GM12875 (cell line): ENCODE results near the gene ZNF747.

Experiments used
- H3K4me3 ChIP-seq: one replicate; pipeline ENCODE4 v1.5.1; 2011; ENCODE audit warnings: low read depth, low read length, control low read depth
- TF ChIP-seq, protein P1 (sequence below): IDR thresholded peaks from 2 replicates; pipeline ENCODE4 v1.5.1; 2011; ENCODE audit warnings: low read depth, mild to moderate bottlenecking, control low read depth, inconsistent platforms, low read length, moderate library complexity, borderline replicate concordance; ENCODE audit not compliant: insufficient read depth

ZNF747 gene

DNA sequence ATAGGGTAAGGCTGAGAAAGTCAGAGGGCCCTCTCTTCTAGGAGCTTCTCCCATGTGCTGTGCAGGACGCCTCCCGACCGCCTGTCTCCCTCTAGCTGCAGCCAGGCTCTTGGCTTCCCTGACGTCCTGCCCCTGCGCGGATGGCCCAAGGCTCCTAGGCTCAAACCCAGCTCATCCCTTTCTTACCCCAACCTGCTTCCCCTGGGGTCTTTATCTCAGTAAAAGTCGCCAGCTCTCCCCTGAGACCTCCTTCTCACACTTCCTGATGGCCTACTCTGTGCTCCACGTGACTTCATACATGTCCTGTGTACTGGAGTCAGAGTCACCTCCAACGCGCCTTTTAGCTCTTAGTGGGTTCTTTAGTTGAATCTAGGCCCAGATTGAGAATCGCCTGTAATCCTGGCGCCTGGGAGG, 1.1 kb upstream of the ZNF747 start:
- TF ChIP-seq, protein P1, sequence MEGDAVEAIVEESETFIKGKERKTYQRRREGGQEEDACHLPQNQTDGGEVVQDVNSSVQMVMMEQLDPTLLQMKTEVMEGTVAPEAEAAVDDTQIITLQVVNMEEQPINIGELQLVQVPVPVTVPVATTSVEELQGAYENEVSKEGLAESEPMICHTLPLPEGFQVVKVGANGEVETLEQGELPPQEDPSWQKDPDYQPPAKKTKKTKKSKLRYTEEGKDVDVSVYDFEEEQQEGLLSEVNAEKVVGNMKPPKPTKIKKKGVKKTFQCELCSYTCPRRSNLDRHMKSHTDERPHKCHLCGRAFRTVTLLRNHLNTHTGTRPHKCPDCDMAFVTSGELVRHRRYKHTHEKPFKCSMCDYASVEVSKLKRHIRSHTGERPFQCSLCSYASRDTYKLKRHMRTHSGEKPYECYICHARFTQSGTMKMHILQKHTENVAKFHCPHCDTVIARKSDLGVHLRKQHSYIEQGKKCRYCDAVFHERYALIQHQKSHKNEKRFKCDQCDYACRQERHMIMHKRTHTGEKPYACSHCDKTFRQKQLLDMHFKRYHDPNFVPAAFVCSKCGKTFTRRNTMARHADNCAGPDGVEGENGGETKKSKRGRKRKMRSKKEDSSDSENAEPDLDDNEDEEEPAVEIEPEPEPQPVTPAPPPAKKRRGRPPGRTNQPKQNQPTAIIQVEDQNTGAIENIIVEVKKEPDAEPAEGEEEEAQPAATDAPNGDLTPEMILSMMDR: peak; percentile 61
- H3K4me3 ChIP-seq: peak overlapping the region; percentile 77

DNA sequence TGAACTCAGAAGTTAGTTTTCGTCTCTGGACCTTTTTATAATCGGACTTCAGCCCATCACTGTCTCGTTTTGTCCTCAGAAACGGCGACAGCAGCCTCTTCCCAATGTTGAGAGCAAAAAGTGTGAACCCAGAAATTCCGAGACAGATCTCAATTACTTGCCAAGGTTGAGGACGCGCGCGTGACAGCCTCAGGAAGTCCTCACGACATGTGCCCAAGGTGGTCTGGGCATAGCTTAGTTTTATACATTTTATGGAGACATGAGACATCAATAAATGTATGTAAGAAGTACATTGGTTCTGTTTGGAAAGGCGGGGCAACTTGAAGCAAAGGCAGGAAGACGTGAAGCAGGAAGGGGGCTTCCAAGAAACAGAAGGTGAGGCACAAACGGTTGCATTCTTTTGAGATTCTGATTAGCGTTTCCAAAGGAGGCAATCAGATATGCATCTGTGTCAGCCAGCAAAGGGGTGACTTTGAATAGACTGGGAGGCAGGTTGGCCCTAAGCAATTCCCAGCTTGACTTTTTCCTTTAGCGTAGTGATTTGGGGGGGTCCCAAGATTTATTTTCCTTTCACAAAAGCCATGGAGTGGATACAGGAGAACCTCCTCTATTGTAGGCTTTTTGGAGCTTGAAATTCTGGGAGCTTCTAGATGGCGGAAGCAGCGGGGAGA, 583 bp upstream of the ZNF747 start:
- TF ChIP-seq, protein P1: no peak
- H3K4me3 ChIP-seq: peak overlapping the region; percentile 77

DNA sequence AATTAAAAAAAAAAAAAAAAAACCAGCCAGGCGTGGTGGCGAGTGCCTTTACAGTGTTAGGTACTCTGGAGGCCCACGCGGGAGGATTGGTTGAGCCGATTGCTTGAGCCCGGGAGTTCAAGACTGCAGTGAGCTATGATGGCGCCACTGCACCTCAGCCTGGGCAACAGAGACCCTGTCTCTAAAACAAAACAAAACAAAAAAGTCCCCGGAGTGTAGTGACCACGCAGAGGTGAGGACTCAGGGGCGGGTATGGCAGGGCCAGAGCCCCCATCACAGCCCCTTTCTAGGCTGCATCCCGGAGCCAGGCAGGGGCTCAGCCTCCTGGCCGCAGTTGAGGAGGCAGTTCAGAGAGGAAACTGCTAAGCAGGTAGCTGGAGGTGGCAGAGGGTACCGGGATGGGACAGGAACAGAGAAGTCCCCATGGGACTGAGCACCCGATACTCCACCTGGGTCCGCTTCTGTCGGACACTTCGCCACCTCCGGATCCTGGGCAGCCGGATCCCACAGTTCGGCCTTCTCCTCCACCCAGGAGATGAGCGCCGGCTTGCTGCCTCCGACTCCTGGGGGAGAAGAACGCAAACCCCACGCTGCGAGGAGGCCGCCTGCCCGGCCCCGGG, 800 bp downstream of the ZNF747 start:
- peak overlapping the region; percentile 77 for H3K4me3 ChIP-seq
- TF ChIP-seq, protein P1: no peak

DNA sequence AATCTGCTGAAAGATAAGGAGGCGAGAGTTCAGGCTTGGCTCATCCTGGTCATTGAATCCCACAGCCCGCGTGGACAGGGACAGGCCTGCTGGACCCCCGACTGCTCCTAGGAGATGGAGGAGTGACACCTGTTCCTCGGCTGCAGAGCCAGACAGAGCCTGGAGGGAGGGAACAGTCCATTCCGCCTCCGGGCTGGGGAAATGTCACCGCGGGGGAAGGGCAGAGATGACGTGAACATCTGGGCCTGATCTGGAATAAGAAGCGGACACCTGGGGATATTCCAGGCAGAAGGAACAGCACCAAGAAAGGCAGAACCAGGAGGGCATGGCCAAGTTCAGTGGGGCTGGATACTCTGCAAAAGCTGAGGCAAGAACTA, 1.5 kb downstream of the ZNF747 start:
- TF ChIP-seq, protein P1: no peak
- no peak overlapping the region for H3K4me3 ChIP-seq

DNA sequence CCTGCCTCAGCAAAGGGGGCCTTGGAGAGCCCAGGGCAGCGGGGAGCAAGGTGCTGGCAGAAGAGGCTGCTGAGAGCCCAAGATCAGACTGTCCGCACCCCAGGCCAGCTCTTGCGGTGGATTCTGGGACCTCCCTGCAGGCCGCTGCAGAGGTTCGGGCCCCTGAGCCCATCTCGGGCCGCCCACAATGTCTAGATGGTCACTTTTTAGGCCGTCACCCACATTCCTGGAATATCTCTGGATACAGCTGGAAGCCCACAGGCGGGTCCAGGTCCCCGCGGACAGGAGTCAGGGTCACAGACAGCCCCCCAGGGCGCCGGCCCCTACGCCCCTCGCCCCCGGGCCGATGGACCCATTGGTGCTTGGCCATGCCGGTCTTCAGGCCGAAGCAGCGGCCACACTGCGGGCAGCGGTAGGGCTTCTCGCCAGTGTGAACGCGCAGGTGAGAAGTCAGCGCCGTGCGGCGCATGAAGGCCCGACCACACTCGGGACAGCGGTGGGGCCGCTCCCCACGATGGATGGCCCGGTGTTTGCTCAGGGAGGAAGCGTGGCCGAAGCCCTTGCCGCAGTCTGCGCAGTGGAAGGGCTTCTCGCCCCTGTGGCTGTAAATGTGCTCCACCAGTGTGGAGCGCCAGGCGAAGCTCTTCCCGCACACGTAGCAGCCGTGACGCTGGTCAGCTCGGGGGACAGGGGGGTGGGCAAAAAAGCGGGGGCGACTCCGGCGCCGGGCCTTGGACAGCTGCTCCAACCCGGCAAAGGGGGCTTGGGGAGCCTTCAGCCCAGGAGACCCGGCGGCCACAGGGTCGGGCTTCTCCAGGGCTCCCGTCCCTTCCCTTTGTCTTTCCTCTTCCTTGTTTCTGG, 2.1 kb downstream of the ZNF747 start:
- no peak overlapping the region for H3K4me3 ChIP-seq
- TF ChIP-seq, protein P1: no peak

DNA sequence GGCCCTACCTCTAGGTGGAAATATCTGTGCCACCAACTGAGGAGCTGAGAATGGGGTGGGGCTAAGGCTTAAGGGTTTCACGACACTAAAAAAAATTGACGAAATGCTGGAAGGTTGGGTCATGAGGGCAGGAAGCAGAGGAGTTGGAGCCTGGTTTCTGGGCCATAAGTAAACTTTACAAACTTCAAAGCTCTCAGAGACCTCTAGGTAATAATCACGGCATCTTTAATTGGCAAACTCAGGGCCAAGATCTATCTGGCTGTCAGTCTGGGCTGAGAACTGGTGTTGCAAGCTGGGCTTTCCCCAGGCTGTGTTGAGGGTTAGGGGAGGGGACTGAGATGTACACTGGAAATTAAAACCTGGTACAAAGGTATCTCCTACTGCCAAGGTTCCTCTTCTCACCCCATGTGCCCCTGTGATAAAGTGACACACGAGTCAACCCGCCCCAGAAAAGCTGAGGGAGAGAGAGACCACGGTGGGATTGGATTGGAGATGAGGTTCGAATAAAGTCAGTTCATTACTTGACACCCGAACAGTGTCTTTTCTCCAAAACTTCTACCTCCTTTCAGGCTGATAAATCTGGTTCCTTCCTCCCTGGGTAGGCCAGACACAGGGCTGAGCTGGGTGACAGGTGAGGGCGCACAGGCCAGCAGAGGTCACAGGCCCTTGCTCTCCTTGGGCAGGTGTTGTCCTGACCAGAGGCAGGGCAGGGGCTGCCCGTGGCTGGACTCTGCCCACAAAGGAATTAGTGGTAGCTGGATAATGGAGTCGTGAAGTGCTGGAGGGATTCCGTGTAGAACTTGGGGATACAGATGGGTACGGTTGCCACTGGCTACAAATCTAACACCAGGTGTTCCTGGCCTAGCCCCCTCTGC, 4.3 kb downstream of the ZNF747 start:
- TF ChIP-seq, protein P1: no peak
- no peak overlapping the region for H3K4me3 ChIP-seq
